ENCODE measurements around the gene DNAH5. TPM values are rescaled to one million over a fixed set of nuclear protein-coding genes. Genes with fewer than 3 reads are reported as not detected.

The DNAH5 gene
- polyA plus RNA-seq, 1 donor (not counting 4 experiments of a cell fraction or from before 2014, with no cell fraction given) = 0.73 TPM

- dilution Hi-C loops (cut with MboI; ENCODE audit: extremely low pct_ligation_motif_present, low sequenced_read_pairs) = no loop called here
- no peak for TF ChIP-seq CTCF (optimal IDR thresholded peaks at IDR 0.05 in 1 of 3, IDR thresholded peaks at IDR 0.05 in 1 of 3, conservative IDR thresholded peaks at IDR 0.05 in 1 of 3; ENCODE audit: extremely low read depth in 1 of 3, insufficient read depth in 2 of 3, low read length in 3 of 3)
- TF ChIP-seq EZH2 (IDR thresholded peaks at IDR 0.05; ENCODE audit: low read length) = no peak
- DNase-seq (ENCODE audit: low read depth, low spot score) = no peak
Measured at GRCh38 chr5:13909271-13909670, 35.2 kb downstream of the DNAH5 start.

DNA sequence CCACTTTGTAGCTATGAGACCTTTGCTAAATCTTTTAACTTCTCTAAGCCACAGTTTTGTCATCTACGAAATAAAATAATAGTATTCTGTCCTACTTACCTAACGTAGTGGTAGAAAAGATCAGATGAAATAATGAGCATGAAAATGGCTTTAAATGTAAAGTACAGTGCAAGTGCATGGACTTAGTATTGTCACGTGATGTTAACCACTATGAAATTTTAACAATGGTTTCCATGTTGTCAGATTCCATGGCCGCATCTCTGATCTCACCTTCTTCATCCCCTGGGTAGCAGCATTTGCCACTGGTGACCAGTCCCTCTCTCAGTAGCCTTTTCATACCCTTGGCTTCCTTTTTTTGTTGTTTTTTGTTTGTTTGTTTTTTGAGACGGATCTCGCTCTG, 45.9 kb downstream of the DNAH5 start:
- Histone ChIP-seq H3K4me2 (ENCODE audit: control insufficient read depth, extremely low read depth, insufficient read depth, low read depth, low read length) (no peak overlapping the region), H3K9me1 (ENCODE audit: control insufficient read depth, extremely low read depth, insufficient read depth, low read length) (no peaks in the 10 kb centered on the region), H3K4me1 (ENCODE audit: control insufficient read depth, extremely low read depth, insufficient read depth, low read length) (no peaks in the 10 kb centered on the region), H3K27ac (ENCODE audit: control insufficient read depth, insufficient read depth, low read length) (no peak overlapping the region), H3K9ac (ENCODE audit: control insufficient read depth, extremely low read depth, insufficient read depth, low read length) (no peak overlapping the region), H2AFZ (ENCODE audit: control insufficient read depth, low read length) (no peak overlapping the region), H3K36me3 (ENCODE audit: control insufficient read depth in 2 of 2, extremely low read depth in 1 of 2, insufficient read depth in 2 of 2, low read length in 2 of 2) (no peaks in the 10 kb centered on the region), H3K27me3 (ENCODE audit: control insufficient read depth, extremely low read depth, insufficient read depth, low read length) (no peaks in the 10 kb centered on the region), H4K20me1 (ENCODE audit: control insufficient read depth, extremely low read depth, insufficient read depth, low read length) (no peaks in the 10 kb centered on the region), H3K4me3 (ENCODE audit: control insufficient read depth in 2 of 3, extremely low read depth in 1 of 3, insufficient read depth in 2 of 3, low read depth in 1 of 3, low read length in 3 of 3) (no peak overlapping the region), H3K79me2 (ENCODE audit: control insufficient read depth, insufficient read depth, low read length) (no peaks in the 10 kb centered on the region), H3K9me3 (ENCODE audit: control insufficient read depth, low read depth, low read length) (no peaks in the 10 kb centered on the region)
- no peak for FAIRE-seq
- dilution Hi-C loops (cut with MboI; ENCODE audit: extremely low pct_ligation_motif_present, low sequenced_read_pairs) = no loop called here
- TF ChIP-seq EZH2 (IDR thresholded peaks at IDR 0.05; ENCODE audit: low read length) (no peak), CTCF (optimal IDR thresholded peaks at IDR 0.05 in 1 of 3, IDR thresholded peaks at IDR 0.05 in 1 of 3, conservative IDR thresholded peaks at IDR 0.05 in 1 of 3; ENCODE audit: extremely low read depth in 1 of 3, insufficient read depth in 2 of 3, low read length in 3 of 3) (no peak)
- no peak for DNase-seq (ENCODE audit: low read depth, low spot score)

More at GRCh38 chr5:13909271-13909670, 35.2 kb downstream of the DNAH5 start:
- Histone ChIP-seq H3K4me1 (ENCODE audit: control insufficient read depth, extremely low read depth, insufficient read depth, low read length) (peaks cover 7% of the 10 kb centered on the region), H2AFZ (ENCODE audit: control insufficient read depth, low read length) (no peak overlapping the region), H3K27me3 (ENCODE audit: control insufficient read depth, extremely low read depth, insufficient read depth, low read length) (no peaks in the 10 kb centered on the region), H3K79me2 (ENCODE audit: control insufficient read depth, insufficient read depth, low read length) (no peaks in the 10 kb centered on the region), H3K9ac (ENCODE audit: control insufficient read depth, extremely low read depth, insufficient read depth, low read length) (no peak overlapping the region), H3K9me3 (ENCODE audit: control insufficient read depth, low read depth, low read length) (no peaks in the 10 kb centered on the region), H3K4me3 (ENCODE audit: control insufficient read depth in 2 of 3, extremely low read depth in 1 of 3, insufficient read depth in 2 of 3, low read depth in 1 of 3, low read length in 3 of 3) (no peak overlapping the region), H3K27ac (ENCODE audit: control insufficient read depth, insufficient read depth, low read length) (no peak overlapping the region), H4K20me1 (ENCODE audit: control insufficient read depth, extremely low read depth, insufficient read depth, low read length) (no peaks in the 10 kb centered on the region), H3K36me3 (ENCODE audit: control insufficient read depth in 2 of 2, extremely low read depth in 1 of 2, insufficient read depth in 2 of 2, low read length in 2 of 2) (no peaks in the 10 kb centered on the region), H3K4me2 (ENCODE audit: control insufficient read depth, extremely low read depth, insufficient read depth, low read depth, low read length) (no peak overlapping the region), H3K9me1 (ENCODE audit: control insufficient read depth, extremely low read depth, insufficient read depth, low read length) (no peaks in the 10 kb centered on the region)
- no peak for FAIRE-seq
